ENCODE results near the gene PKD2.

The PKD2 gene

GRCh38 chr4:88027611-88028608 lies 20.5 kb downstream of the PKD2 start:
- no peak for TF ChIP-seq CTCF (conservative IDR thresholded peaks at IDR 0.05; ENCODE audit: low read depth)
- CTCF ChIA-PET: interaction anchor here (0.8 kb wide), 1 partner anchor 164 kb away, joined by 4 read pairs; no protein-coding TSS in a partner anchor
- H3K27ac ChIP-seq: no peak overlapping the region
- POLR2A ChIA-PET (ENCODE audit: low non-redundant PET): no interaction called here
- DNase-seq (ENCODE audit: low spot score): peak; percentile 72

GRCh38 chr4:88028946-88029345 lies 21.5 kb downstream of the PKD2 start:
- ChIA-PET CTCF (no interaction called here), POLR2A (ENCODE audit: low non-redundant PET) (no interaction called here)
- no peak overlapping the region for H3K27ac ChIP-seq
- TF ChIP-seq CTCF (conservative IDR thresholded peaks at IDR 0.05; ENCODE audit: low read depth): no peak
- no peak for DNase-seq (ENCODE audit: low spot score)

DNA sequence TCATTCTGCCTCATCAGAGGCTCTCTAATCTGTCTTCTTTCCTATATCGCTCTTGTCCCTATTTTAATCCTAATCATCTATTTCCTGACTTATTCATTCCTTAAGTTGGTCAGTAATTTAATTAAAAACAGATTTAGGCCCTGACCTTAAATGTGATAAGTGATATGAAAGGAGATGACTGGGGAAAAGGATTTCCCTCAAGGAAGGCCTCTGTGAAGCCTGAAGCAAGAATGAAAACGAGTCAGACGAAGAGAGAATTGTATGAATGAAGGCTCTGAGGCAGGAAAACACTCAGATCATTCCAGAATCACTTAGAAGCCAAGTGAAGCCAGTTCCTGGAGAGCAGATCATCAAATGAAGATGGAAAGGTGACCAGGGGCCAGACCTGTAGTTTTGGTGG lies 22.1 kb downstream of the PKD2 start:
- CTCF ChIA-PET: no interaction called here
- TF ChIP-seq CTCF (conservative IDR thresholded peaks at IDR 0.05; ENCODE audit: low read depth): no peak
- no peak overlapping the region for H3K27ac ChIP-seq
- no peak for DNase-seq (ENCODE audit: low spot score)
- POLR2A ChIA-PET (ENCODE audit: low non-redundant PET): no interaction called here

- DNase-seq (ENCODE audit: low spot score): no peak
- ChIA-PET POLR2A (ENCODE audit: low non-redundant PET) (no interaction called here), CTCF (interaction anchor here (1.0 kb wide), 1 partner anchor 181 kb away, joined by 3 read pairs; no protein-coding TSS in a partner anchor)
- no peak for TF ChIP-seq CTCF (conservative IDR thresholded peaks at IDR 0.05; ENCODE audit: low read depth)
- no peak overlapping the region for H3K27ac ChIP-seq
Measured at GRCh38 chr4:88030565-88031310, 23.3 kb downstream of the PKD2 start.

DNA sequence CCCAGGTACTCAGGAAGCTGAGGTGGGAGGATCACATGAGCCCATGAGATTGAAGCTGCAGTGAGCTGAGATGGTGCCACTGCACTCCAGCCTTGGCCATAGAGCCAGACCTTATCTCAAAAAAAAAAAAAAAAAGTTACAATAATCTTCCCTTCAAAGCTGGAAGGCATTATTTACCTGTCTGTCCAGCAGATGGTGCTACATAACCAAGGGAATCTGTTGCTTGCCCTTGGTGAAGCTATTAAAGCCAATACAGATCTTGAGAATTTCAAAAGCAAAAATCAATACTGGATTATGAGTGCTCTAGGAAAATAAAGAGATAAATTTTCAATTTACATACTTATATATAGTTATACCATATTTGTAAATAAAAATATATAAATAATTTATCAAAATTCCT lies 25.9 kb downstream of the PKD2 start:
- peak; percentile 44 for DNase-seq (ENCODE audit: low spot score)
- TF ChIP-seq CTCF (conservative IDR thresholded peaks at IDR 0.05; ENCODE audit: low read depth): peak; percentile 64
- POLR2A ChIA-PET (ENCODE audit: low non-redundant PET): interaction anchor here (0.6 kb wide), 1 partner anchor 184 kb away, joined by 5 read pairs; no protein-coding TSS in a partner anchor
- H3K27ac ChIP-seq: no peak overlapping the region
- CTCF ChIA-PET: interaction anchor here (0.5 to 1.6 kb wide), 23 partner anchors 9 to 1456 kb away, joined by 3 to 47 read pairs (median 3); no protein-coding TSS in a partner anchor

DNA sequence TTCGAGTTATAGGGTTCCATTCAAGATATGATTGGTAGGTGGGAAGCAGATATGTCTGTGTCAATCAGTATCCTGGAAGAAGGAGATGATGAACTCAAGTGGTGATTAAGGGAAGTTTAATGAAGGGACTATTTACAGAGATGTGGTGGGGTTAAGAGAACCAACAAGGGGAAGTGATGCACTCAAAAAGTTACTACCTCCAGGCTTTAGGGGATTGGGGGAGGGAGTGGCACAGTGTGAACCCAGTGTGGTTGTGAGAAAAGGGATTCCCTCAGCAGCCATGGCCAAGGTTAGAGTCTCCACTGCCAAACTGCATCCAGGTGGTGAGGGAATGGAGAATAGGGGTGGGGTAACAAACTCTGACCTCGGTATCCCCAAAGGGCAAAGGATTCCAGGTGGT lies 27.9 kb downstream of the PKD2 start:
- ChIA-PET POLR2A (ENCODE audit: low non-redundant PET) (no interaction called here), CTCF (no interaction called here)
- no peak for TF ChIP-seq CTCF (conservative IDR thresholded peaks at IDR 0.05; ENCODE audit: low read depth)
- H3K27ac ChIP-seq: no peak overlapping the region
- DNase-seq (ENCODE audit: low spot score): no peak

Data from RWPE1 (cell line).